T-helper 17 cell (primary cell): Measurements from ENCODE around the gene MST1R. TPM values are rescaled to one million over a fixed set of nuclear protein-coding genes. Genes with fewer than 3 reads are reported as not detected.
A peak's percentile ranks its signal among the peaks of the same experiment; 100 is the strongest.
"Not testable (repeated sequence)": the region's sequence is repeated elsewhere in the genome, so short reads cannot be mapped to it uniquely, and the experiment has no call there.

Experiments used
- ATAC-seq: fragments of 150-1000 bp; cut with Tn5 transposase; 2 replicates; pipeline ENCODE4 v1.10.0; 2021; ENCODE audit warnings: mild to moderate bottlenecking, moderate library complexity
- DNase-seq, 3 donors: peaks; one replicate each; pipeline versions ENCODE4 v3.0.0 to v3.0.0-alpha.2; 2020 to 2021
- H3K9me3 ChIP-seq: one replicate; pipeline ENCODE4 v1.7.0; 2013; ENCODE audit warnings: low read length, mild to moderate bottlenecking; ENCODE audit not compliant: control insufficient read depth, poor library complexity, severe bottlenecking
- H3K27ac Mint-ChIP-seq: one replicate; pipeline ENCODE4 v1.8.0; 2022; ENCODE audit warnings: mild to moderate bottlenecking, moderate library complexity, mixed read lengths
- H3K27me3 Mint-ChIP-seq: one replicate; pipeline ENCODE4 v1.8.0; 2022; ENCODE audit warnings: mixed read lengths
- H3K36me3 Mint-ChIP-seq: one replicate; pipeline ENCODE4 v1.8.0; 2022; ENCODE audit warnings: low read depth, mixed read lengths
- H3K4me1 Mint-ChIP-seq: one replicate; pipeline ENCODE4 v1.8.0; 2022; ENCODE audit warnings: mild to moderate bottlenecking, mixed read lengths
- H3K4me3 Mint-ChIP-seq: one replicate; pipeline ENCODE4 v1.8.0; 2022; ENCODE audit warnings: mild to moderate bottlenecking, moderate library complexity, mixed read lengths
- total RNA-seq, 4 donors: library from RNA in 2 of 4; stranded (reverse) in 2 of 4; gene quantifications; one replicate each; pipeline ENCODE4 v1.2.3 and lab custom pipeline; 2022 to 2026

MST1R gene
- total RNA-seq, 2 donors from 2014 or later: 0.63 to 1.7 TPM

GRCh38 chr3:49906073-49906743, 2.5 kb upstream of the MST1R start:
- DNase-seq (peak; percentile 30 to 36 (median 33)), ATAC-seq (peak; percentile 50)
- Mint-ChIP-seq H3K4me3 (peak overlapping the region; percentile 70), H3K27ac (peak overlapping the region; percentile 87), H3K36me3 (peaks cover 6% of the 10 kb centered on the region), H3K27me3 (no peaks in the 10 kb centered on the region), H3K4me1 (peaks cover 30% of the 10 kb centered on the region)
- no peaks in the 10 kb centered on the region for H3K9me3 ChIP-seq

- H3K4me3 Mint-ChIP-seq: peak overlapping the region; percentile 88
- H3K36me3 Mint-ChIP-seq, H3K9me3 ChIP-seq, H3K27me3 Mint-ChIP-seq, ATAC-seq, DNase-seq: not testable (repeated sequence)
- H3K27ac Mint-ChIP-seq: peak overlapping the region; percentile 69
- H3K4me1 Mint-ChIP-seq: peaks cover 26% of the 10 kb centered on the region
Observed at GRCh38 chr3:49904448-49904847, 775 bp upstream of the MST1R start.

DNA sequence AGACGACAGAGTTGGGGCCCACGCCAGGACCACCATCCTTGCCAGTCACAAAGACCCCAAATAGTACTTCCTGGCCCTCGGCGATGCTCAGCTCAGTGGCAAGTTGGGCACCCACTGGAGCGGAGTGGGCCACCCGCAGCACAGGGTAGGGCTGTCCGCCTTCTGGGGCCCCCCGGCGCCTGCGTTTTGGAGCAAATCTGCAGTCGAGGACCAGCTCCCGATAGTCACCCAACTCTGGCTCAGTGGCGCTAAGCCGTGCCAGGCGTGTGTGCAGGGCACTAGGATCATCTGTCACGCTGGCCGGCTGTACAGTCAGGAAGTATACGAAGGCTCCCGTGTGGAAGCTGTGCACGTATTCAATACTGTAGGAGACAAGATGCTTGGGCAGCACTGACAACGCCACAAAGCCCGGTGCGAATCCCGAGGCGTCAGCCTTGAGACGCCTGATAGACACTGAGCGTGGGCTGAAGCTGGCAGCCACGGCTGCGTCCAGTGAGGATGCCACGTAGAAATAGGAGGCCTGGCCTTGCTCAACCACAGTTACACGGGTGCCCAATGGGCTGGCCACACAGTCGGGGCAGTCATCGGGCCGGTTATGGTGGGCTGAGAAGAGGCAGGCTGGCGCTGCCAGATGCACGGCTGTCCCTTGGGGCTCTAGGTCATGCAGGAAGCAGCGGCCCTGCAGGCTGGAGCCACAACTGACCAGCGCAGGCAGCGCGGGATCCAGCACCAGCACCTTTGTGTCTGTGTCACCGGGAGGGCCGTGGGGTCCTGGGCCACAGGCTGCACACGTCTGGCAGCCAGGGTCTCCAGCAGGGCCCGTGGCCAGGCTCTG, 945 bp downstream of the MST1R start:
- ATAC-seq: no peak
- no peaks in the 10 kb centered on the region for H3K9me3 ChIP-seq
- Mint-ChIP-seq H3K4me3 (no peak overlapping the region), H3K4me1 (peaks cover 26% of the 10 kb centered on the region), H3K27ac (no peak overlapping the region), H3K36me3 (no peaks in the 10 kb centered on the region), H3K27me3 (no peaks in the 10 kb centered on the region)
- no peak for DNase-seq

DNA sequence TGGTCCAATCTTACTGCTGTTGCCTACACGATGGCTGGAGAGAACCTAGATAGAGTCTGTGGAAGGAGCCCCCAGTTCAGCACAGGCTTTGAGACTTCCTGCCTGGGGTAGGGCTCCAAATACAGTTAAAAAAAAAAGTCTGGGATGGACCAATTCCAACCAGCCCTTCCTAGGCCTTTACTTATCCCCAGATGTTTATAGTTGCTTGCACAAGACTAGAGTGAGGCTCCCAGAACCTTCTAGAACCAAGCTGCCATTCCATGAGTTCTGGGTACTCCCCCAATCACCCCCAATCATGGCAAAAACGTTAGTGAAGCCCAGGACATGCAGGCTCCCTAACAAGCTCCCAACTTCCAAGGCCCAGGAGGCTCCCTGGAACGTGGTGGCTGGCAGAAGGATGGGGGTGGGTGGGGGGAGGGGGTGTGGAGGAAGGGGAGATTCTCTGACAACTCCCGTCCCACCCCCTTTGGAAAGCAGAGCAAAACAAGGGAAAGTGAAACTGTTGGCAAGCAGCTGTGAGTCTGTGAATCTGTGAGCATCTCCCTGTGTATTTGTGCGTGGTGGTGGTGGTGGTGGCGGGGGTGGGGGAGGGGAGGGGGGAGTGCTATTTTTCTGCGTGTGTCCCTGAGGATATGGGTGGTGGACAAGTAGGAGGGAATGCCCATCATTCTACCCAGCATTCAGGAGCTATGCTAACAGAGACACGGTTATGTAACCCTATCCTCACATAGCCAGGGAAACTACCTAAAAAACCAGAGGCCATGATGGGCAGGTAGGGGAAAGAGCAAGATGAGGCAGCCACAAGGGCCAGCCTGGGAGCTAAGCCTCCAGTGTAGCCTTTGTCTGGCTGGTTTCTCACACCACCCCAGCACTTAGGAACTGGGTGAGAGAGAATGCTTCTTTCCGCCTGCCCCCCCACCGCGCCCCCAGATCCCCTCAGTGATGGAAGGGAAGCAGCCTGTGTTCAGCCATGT, 2.0 kb downstream of the MST1R start:
- Mint-ChIP-seq H3K4me3 (no peak overlapping the region), H3K4me1 (peaks cover 22% of the 10 kb centered on the region), H3K36me3 (no peaks in the 10 kb centered on the region), H3K27me3 (no peaks in the 10 kb centered on the region), H3K27ac (peak overlapping the region; percentile 29)
- no peak for DNase-seq
- no peak for ATAC-seq
- no peaks in the 10 kb centered on the region for H3K9me3 ChIP-seq

DNA sequence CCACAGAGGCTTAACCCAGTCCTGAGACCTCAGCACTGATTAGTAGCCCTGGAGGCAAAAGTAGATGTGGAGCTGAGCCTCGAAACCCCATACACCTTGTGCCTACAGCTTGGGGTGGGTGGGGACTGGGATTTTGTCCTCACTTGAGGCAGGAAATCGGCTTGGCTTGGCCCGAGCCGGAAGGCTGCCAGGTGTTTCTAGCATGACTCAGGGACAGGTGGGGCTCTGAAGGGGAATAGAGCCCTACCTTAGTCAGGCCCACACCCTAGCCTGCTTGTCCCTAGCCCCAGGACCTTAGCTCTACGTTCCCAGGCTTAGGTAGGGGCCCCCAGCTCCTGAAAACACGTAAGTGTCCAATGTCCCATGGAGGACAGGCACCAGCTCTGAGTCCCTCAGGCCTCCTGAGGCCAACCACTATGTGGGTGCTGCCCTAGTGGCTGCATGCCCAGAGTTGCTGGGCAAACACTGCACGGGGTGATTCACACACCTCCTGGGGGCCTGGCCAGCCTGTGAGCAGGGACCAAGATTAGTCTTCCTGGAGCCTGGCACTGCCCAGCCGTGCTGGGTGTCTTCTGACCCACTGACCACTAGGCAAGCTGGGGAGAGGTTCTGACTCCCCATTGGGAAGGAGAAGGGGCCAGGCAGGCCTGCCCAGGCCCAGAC, 3.1 kb downstream of the MST1R start:
- Mint-ChIP-seq H3K27me3 (no peaks in the 10 kb centered on the region), H3K36me3 (no peaks in the 10 kb centered on the region), H3K4me1 (peaks cover 13% of the 10 kb centered on the region), H3K27ac (peak overlapping the region; percentile 29), H3K4me3 (no peak overlapping the region)
- no peak for DNase-seq
- no peaks in the 10 kb centered on the region for H3K9me3 ChIP-seq
- no peak for ATAC-seq

- Mint-ChIP-seq H3K36me3 (no peaks in the 10 kb centered on the region), H3K4me3 (no peak overlapping the region), H3K27me3 (no peaks in the 10 kb centered on the region), H3K27ac (peak overlapping the region; percentile 4), H3K4me1 (peaks cover 11% of the 10 kb centered on the region)
- DNase-seq: no peak
- no peaks in the 10 kb centered on the region for H3K9me3 ChIP-seq
- no peak for ATAC-seq
Observed at GRCh38 chr3:49899815-49900214, 3.9 kb downstream of the MST1R start.

- Mint-ChIP-seq H3K4me3 (no peak overlapping the region), H3K27ac (peak overlapping the region; percentile 4)
- no peak for ATAC-seq
Observed at GRCh38 chr3:49898991-49899390, 4.7 kb downstream of the MST1R start.

DNA sequence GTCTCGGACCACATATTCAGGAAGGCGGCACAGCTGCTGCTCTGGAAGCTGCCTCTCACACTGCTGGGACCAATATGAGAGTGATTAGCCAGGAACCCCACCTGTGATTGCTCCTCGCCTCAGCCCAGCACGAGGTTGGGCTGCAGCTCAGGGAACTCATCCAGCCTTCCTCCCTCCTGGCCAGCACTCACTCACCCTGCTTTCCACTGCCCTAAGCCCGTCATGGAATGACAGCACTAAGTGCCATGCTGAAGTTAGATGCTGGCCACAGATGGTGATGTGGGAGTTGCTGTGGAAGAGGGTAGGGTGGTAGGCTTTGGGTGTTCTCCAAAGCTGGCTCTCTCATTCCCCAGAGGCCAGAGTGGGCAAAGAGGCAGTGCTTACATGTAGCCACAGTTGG, 7.3 kb downstream of the MST1R start:
- Mint-ChIP-seq H3K36me3 (no peaks in the 10 kb centered on the region), H3K27me3 (no peaks in the 10 kb centered on the region), H3K27ac (no peak overlapping the region), H3K4me1 (peaks cover 3% of the 10 kb centered on the region), H3K4me3 (no peak overlapping the region)
- H3K9me3 ChIP-seq: no peaks in the 10 kb centered on the region
- ATAC-seq: no peak
- no peak for DNase-seq

More at GRCh38 chr3:49898991-49899390, 4.7 kb downstream of the MST1R start:
- Mint-ChIP-seq H3K36me3 (no peaks in the 10 kb centered on the region), H3K4me1 (peaks cover 9% of the 10 kb centered on the region), H3K27me3 (no peaks in the 10 kb centered on the region)
- DNase-seq: no peak
- H3K9me3 ChIP-seq: no peaks in the 10 kb centered on the region

DNA sequence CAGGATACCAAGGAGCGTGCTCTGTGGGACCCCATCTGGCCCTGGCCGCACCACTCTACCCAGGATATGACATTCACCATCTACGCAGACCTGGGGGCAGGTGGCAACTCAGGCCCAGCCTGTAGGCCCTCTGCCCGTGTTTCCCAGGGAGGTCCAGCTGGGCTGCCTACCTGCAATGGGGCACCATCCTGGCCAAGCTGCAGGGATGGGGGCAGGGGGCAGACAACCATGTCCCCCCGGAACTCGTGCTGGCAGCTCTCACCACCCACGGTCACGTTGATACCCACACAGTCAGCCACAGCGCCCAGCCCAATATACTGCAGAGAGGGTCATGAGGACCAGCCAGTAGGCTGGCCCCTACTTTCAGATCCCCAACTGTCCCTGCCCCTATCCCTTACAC, 7.9 kb downstream of the MST1R start:
- no peak for ATAC-seq
- Mint-ChIP-seq H3K27me3 (no peaks in the 10 kb centered on the region), H3K4me1 (peaks cover 3% of the 10 kb centered on the region), H3K4me3 (no peak overlapping the region), H3K36me3 (no peaks in the 10 kb centered on the region), H3K27ac (no peak overlapping the region)
- DNase-seq: no peak
- no peaks in the 10 kb centered on the region for H3K9me3 ChIP-seq

GRCh38 chr3:49889296-49889695, 14.4 kb downstream of the MST1R start:
- no peak overlapping the region for H3K4me3 Mint-ChIP-seq
- no peak overlapping the region for H3K27ac Mint-ChIP-seq
- no peak for ATAC-seq
- no peaks in the 10 kb centered on the region for H3K36me3 Mint-ChIP-seq
- no peaks in the 10 kb centered on the region for H3K27me3 Mint-ChIP-seq
- no peaks in the 10 kb centered on the region for H3K9me3 ChIP-seq
- H3K4me1 Mint-ChIP-seq: no peaks in the 10 kb centered on the region
- no peak for DNase-seq

DNA sequence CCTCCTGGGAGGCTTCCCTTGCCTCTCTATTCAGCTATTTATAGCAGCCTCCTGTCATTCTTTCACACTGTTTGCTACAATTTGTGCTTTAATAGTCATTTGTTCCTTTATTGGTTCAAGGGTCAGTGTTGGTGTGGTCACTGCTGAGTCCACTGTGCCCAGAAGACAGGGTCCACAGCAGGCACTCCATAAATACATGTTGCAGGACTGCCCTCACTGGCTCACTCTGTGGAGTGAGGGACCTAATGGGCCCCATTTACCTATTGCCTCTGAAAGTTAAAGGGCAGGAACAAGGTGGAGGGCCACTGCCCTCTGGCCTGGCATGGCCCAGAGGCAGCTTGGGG, 16.8 kb downstream of the MST1R start:
- H3K9me3 ChIP-seq: no peaks in the 10 kb centered on the region
- no peak for ATAC-seq
- H3K36me3 Mint-ChIP-seq: no peaks in the 10 kb centered on the region

DNA sequence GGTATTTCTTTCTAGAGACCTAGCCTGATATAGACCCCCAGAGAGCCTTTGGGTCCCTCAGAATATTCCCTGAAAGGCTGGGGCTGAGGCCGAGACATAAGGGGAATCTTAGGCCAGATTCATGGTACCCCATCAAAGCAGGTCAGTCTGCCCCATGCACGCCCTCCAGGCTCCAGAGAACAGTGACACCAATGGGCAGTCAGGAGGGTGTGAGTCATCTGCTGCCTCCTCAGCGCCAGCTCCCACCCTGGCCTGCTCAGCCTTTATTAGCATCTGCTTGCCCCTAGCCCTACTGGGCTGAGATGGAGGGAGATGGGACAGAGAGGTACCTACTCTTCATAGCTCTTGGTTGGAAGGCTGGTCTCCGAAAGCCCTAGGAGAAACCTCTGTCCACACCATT, 19.7 kb downstream of the MST1R start:
- no peak overlapping the region for H3K27ac Mint-ChIP-seq
- H3K4me1 Mint-ChIP-seq: no peaks in the 10 kb centered on the region
- H3K4me3 Mint-ChIP-seq: no peak overlapping the region
- peaks cover 10% of the 10 kb centered on the region for H3K27me3 Mint-ChIP-seq
- ATAC-seq (no peak), DNase-seq (no peak)
- no peaks in the 10 kb centered on the region for H3K36me3 Mint-ChIP-seq
- no peaks in the 10 kb centered on the region for H3K9me3 ChIP-seq

More for the DNA sequence above, 16.8 kb downstream of the MST1R start:
- Mint-ChIP-seq H3K27me3 (peaks cover 6% of the 10 kb centered on the region), H3K4me1 (no peaks in the 10 kb centered on the region), H3K4me3 (no peak overlapping the region), H3K27ac (no peak overlapping the region)
- no peak for DNase-seq
